HCT116 (cell line): ENCODE measurements around the gene TIAM1. TPM values are rescaled to one million over a fixed set of nuclear protein-coding genes. Genes with fewer than 3 reads are reported as not detected.

ENCODE experiments used
- ATAC-seq: fragments of 200-7000 bp; cut with Tn5 transposase; 2 replicates; pipeline ENCODE4 v1.9.1; 2020; ENCODE audit warnings: mild to moderate bottlenecking, moderate library complexity
- BruUV-seq: library from RNA; stranded (reverse); fragments of 400-500 nt; replicated peaks from 2 replicates; lab custom pipeline; 2021; lab: Mats Ljungman, UMichigan
- CTCF ChIA-PET: fragments of 300-600 bp; sonication (Branson Sonifier 250); formaldehyde crosslinking; loops from one replicate; lab custom pipeline; 2021; ENCODE audit warnings: antibody characterized with exemption; lab: Charles Lee
- POLR2A ChIA-PET: fragments of 300-600, 350-600 bp; sonication (Branson Sonifier 250); formaldehyde crosslinking; loops from one replicate; lab custom pipeline; 2021; ENCODE audit warnings: antibody characterized with exemption; lab: Charles Lee
- RAD21 ChIA-PET, 2 experiments: fragments of 300-600 bp; sonication (Branson Sonifier 250); formaldehyde crosslinking; loops; one replicate each; lab custom pipeline; 2023; ENCODE audit warnings: low total read pairs in 2 of 2; ENCODE audit not compliant: uncharacterized antibody in 2 of 2, unreplicated experiment in 2 of 2, low non-redundant PET in 1 of 2; lab: Charles Lee
- DNase-seq: peaks from one replicate; pipeline ENCODE4 v3.0.0-alpha.2; 2010; ENCODE audit warnings: low read depth, low spot score
- H2AFZ ChIP-seq: fragments of 200-600 bp; shearing (Covaris generic), sonication (generic); 2 replicates; pipeline ENCODE4 v1.6.1; 2017; ENCODE audit warnings: low read depth, mixed run types, mixed read lengths, antibody characterized with exemption, low read length; ENCODE audit not compliant: poor library complexity, severe bottlenecking
- H3K27ac ChIP-seq: 2 replicates; pipeline ENCODE4 v1.5.1; 2012; ENCODE audit warnings: low read depth, low read length
- H3K27me3 ChIP-seq: fragments of 200-600 bp; sonication (generic); 2 replicates; pipeline ENCODE4 v1.6.1; 2016; ENCODE audit warnings: mixed run types, low read length, mixed read lengths; ENCODE audit not compliant: insufficient read depth
- H3K36me3 ChIP-seq, 2 experiments: fragments of 200-500 bp in 1 of 2; fragments of 200-600 bp in 1 of 2; sonication (Bioruptor generic) in 1 of 2; sonication (generic) in 1 of 2; 2 replicates each; pipeline versions ENCODE4 v1.5.1 to v1.6.1; 2014 to 2016; ENCODE audit warnings: low read length in 2 of 2, inconsistent platforms in 1 of 2, mixed read lengths in 1 of 2, mixed run types in 1 of 2; ENCODE audit not compliant: insufficient read depth in 2 of 2, control insufficient read depth in 1 of 2
- H3K4me1 ChIP-seq, 2 experiments: fragments of 200-600 bp in 1 of 2; sonication (generic) in 1 of 2; 2 replicates each; pipeline versions ENCODE4 v1.5.1 to v1.6.1; 2012 to 2017; ENCODE audit warnings: low read length in 2 of 2, inconsistent platforms in 1 of 2, mild to moderate bottlenecking in 1 of 2, mixed read lengths in 1 of 2, mixed run types in 1 of 2, moderate library complexity in 1 of 2; ENCODE audit not compliant: insufficient read depth in 2 of 2, control insufficient read depth in 1 of 2
- H3K4me2 ChIP-seq: fragments of 200-600 bp; sonication (generic); 2 replicates; pipeline ENCODE4 v1.6.1; 2017; ENCODE audit warnings: mixed run types, low read length, mixed read lengths
- H3K4me3 ChIP-seq, 2 experiments: fragments of 200-600 bp in 1 of 2; sonication (generic) in 1 of 2; replicated peaks in 1 of 2; 2 replicates each; pipeline ENCODE4 v1.5.1; 2011 to 2016; ENCODE audit warnings: low read length in 2 of 2, control low read depth in 1 of 2, low read depth in 1 of 2, mild to moderate bottlenecking in 1 of 2, mixed read lengths in 1 of 2, mixed run types in 1 of 2
- H3K79me2 ChIP-seq: fragments of 200-600 bp; sonication (generic); 2 replicates; pipeline ENCODE4 v1.6.1; 2017; ENCODE audit warnings: mild to moderate bottlenecking, mixed run types, low read length, moderate library complexity, mixed read lengths; ENCODE audit not compliant: insufficient read depth
- H3K9ac ChIP-seq: fragments of 200-600 bp; sonication (generic); 2 replicates; pipeline ENCODE4 v1.6.1; 2016; ENCODE audit warnings: low read length, mixed read lengths
- H3K9me2 ChIP-seq: fragments of 200-600 bp; sonication (generic), shearing (Covaris generic); 2 replicates; pipeline ENCODE4 v1.6.1; 2017; ENCODE audit warnings: mixed run types, mild to moderate bottlenecking, moderate library complexity; ENCODE audit not compliant: insufficient read depth
- H3K9me3 ChIP-seq, 2 experiments: fragments of 200-500 bp in 1 of 2; fragments of 200-600 bp in 1 of 2; sonication (Bioruptor generic) in 1 of 2; sonication (generic) in 1 of 2; 2 replicates each; pipeline ENCODE4 v1.6.1; 2014 to 2017; ENCODE audit warnings: low read length in 2 of 2, mixed read lengths in 2 of 2, inconsistent platforms in 1 of 2, low read depth in 1 of 2, mild to moderate bottlenecking in 1 of 2, mixed run types in 1 of 2, moderate library complexity in 1 of 2; ENCODE audit not compliant: control insufficient read depth in 1 of 2, insufficient read depth in 1 of 2
- H4K20me1 ChIP-seq: fragments of 200-600 bp; sonication (generic), shearing (Covaris generic); 2 replicates; pipeline ENCODE4 v1.6.1; 2017; ENCODE audit warnings: mixed run types, mild to moderate bottlenecking, moderate library complexity; ENCODE audit not compliant: insufficient read depth
- CBX3 ChIP-seq: IDR thresholded peaks from 2 replicates; pipeline ENCODE4 v1.6.1; 2012; ENCODE audit warnings: low read depth
- CEBPB ChIP-seq: IDR thresholded peaks from 2 replicates; pipeline ENCODE4 v1.6.1; 2012; ENCODE audit warnings: low read depth
- EGR1 ChIP-seq: IDR thresholded peaks from 2 replicates; pipeline ENCODE4 v1.6.1; 2012; ENCODE audit warnings: low read depth
- ELF1 ChIP-seq: IDR thresholded peaks from 2 replicates; pipeline ENCODE4 v1.6.1; 2012; ENCODE audit warnings: low read depth, borderline replicate concordance
- EZH2phosphoT487 ChIP-seq: fragments of 200-600 bp; IDR thresholded peaks from 2 replicates; pipeline ENCODE4 v1.6.1; 2018; ENCODE audit warnings: antibody characterized with exemption, borderline replicate concordance
- RAD21 ChIP-seq: IDR thresholded peaks from 2 replicates; pipeline ENCODE4 v1.6.1; 2012; ENCODE audit warnings: low read depth, mild to moderate bottlenecking
- SIN3A ChIP-seq: IDR thresholded peaks from 2 replicates; pipeline ENCODE4 v1.6.1; 2012; ENCODE audit warnings: low read depth
- SP1 ChIP-seq: IDR thresholded peaks from 2 replicates; pipeline ENCODE4 v1.6.1; 2012; ENCODE audit warnings: low read depth
- intact Hi-C: fragments of 100-400 bp; cut with micrococcal nuclease; formaldehyde crosslinking; loops from 2 replicates; pipeline ENCODE4 v1.10.0; 2022
- total RNA-seq: library from RNA; stranded (reverse); gene quantifications from one replicate; pipeline ENCODE4 v1.2.1, GENCODE V29; 2021; ENCODE audit not compliant: unreplicated experiment
- TF ChIP-seq, protein P1 (sequence below): IDR thresholded peaks from 2 replicates; pipeline ENCODE4 v1.6.1; 2012
- TF ChIP-seq, protein P2 (sequence below), 3 experiments: fragments of 200-600 bp in 1 of 3; sonication (generic) in 1 of 3; IDR thresholded peaks in 2 of 3; conservative IDR thresholded peaks in 1 of 3; 2 replicates each; pipeline ENCODE4 v1.5.1; 2012 to 2017; ENCODE audit warnings: low read depth in 2 of 3, low read length in 2 of 3, antibody characterized with exemption in 1 of 3, borderline replicate concordance in 1 of 3, control low read depth in 1 of 3, mild to moderate bottlenecking in 1 of 3, mixed read lengths in 1 of 3, mixed run types in 1 of 3, moderate library complexity in 1 of 3; ENCODE audit not compliant: insufficient read depth in 1 of 3

Gene TIAM1
- total RNA-seq, 1 experiment from 2014 or later = 47.8 TPM

DNA sequence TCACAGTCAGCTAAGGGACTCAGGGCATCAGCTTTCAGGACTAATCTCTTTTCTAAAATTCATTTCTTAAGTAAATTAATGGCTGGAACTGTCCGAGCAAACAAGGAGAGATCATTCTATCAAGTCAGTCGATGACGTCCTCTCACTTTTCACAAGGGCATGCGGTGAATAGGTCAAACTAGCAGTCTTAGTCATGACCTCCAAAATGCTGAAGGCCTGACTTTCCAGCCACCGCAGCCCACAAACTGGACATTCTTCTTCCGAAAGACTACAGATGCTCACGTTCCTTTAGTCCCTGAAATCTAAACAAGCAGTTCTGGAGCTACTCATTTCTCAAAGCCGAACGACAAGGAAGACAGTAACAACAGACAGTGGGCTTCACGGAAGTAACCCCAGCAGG lies 127.9 kb downstream of the TIAM1 start:
- Histone ChIP-seq H3K36me3 (no peaks in the 10 kb centered on the region; a peak in 1 of 4 replicates), H3K79me2 (no peaks in the 10 kb centered on the region), H3K4me3 (no peak overlapping the region), H2AFZ (no peak overlapping the region), H3K9ac (no peak overlapping the region), H4K20me1 (no peaks in the 10 kb centered on the region), H3K9me3 (no peaks in the 10 kb centered on the region), H3K27ac (no peak overlapping the region), H3K27me3 (no peaks in the 10 kb centered on the region), H3K9me2 (no peaks in the 10 kb centered on the region), H3K4me1 (peaks cover 19 to 25% of the 10 kb centered on the region in 2 experiments), H3K4me2 (no peak overlapping the region)
- BruUV-seq = no TSS peak
- RAD21 ChIA-PET = no interaction called here
- intact Hi-C loops = no loop called here
- TF ChIP-seq EZH2phosphoT487 (no peak), CEBPB (no peak), ELF1 (no peak), SIN3A (no peak), CBX3 (no peak), SP1 (no peak)
- TF ChIP-seq, protein P1, sequence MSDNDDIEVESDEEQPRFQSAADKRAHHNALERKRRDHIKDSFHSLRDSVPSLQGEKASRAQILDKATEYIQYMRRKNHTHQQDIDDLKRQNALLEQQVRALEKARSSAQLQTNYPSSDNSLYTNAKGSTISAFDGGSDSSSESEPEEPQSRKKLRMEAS = no peak
- TF ChIP-seq, protein P2, sequence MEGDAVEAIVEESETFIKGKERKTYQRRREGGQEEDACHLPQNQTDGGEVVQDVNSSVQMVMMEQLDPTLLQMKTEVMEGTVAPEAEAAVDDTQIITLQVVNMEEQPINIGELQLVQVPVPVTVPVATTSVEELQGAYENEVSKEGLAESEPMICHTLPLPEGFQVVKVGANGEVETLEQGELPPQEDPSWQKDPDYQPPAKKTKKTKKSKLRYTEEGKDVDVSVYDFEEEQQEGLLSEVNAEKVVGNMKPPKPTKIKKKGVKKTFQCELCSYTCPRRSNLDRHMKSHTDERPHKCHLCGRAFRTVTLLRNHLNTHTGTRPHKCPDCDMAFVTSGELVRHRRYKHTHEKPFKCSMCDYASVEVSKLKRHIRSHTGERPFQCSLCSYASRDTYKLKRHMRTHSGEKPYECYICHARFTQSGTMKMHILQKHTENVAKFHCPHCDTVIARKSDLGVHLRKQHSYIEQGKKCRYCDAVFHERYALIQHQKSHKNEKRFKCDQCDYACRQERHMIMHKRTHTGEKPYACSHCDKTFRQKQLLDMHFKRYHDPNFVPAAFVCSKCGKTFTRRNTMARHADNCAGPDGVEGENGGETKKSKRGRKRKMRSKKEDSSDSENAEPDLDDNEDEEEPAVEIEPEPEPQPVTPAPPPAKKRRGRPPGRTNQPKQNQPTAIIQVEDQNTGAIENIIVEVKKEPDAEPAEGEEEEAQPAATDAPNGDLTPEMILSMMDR (IDR thresholded peaks at IDR 0.05 in 2 of 3, conservative IDR thresholded peaks at IDR 0.05 in 1 of 3; ENCODE audit: borderline replicate concordance in 1 of 3, insufficient read depth in 1 of 3, low read depth in 2 of 3, low read length in 2 of 3) = no peak
- ATAC-seq = no peak
- POLR2A ChIA-PET = no interaction called here
- no peak for DNase-seq
- CTCF ChIA-PET = no interaction called here

DNA sequence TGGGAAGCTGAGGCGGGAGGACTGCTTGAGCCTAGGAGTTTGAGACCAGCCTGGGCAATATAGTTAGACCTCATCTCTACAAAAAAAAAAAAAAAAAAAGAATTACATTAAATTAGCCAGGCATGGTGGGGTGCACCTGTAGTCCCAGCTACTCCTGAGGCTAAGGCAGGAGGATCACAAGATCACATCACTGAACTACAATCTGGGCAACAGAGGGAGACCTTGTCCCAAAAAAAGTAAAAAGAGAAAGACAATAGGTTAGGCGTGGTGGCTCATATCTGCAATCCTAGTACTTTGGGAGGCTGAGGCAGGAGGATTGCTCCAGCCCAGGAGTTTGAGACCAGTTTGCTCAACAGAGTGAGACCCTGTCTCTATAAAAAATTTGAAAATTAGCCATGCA lies 130.3 kb downstream of the TIAM1 start:
- CTCF ChIA-PET = interaction anchor here (1.1 kb wide), 1 partner anchor 367 kb away, joined by 3 read pairs; no protein-coding TSS in a partner anchor

More for the DNA sequence above, 130.3 kb downstream of the TIAM1 start:
- Histone ChIP-seq H3K36me3 (peaks cover 0 to 2% of the 10 kb centered on the region in 2 experiments; a peak in 2 of 4 replicates), H3K4me3 (no peak overlapping the region), H3K9me2 (no peaks in the 10 kb centered on the region), H3K79me2 (no peaks in the 10 kb centered on the region), H3K27me3 (no peaks in the 10 kb centered on the region), H4K20me1 (no peaks in the 10 kb centered on the region), H3K9ac (no peak overlapping the region), H3K9me3 (no peaks in the 10 kb centered on the region), H3K4me1 (peaks cover 2 to 5% of the 10 kb centered on the region in 2 experiments; a peak in 3 of 4 replicates), H2AFZ (no peak overlapping the region), H3K4me2 (no peak overlapping the region), H3K27ac (no peak overlapping the region)
- no peak for DNase-seq
- BruUV-seq = no TSS peak
- intact Hi-C loops = no loop called here
- peak; percentile 69 for ATAC-seq
- POLR2A ChIA-PET = no interaction called here
- RAD21 ChIA-PET = no interaction called here
- TF ChIP-seq SP1 (no peak), RAD21 (peak; percentile 55; the same call in 1 of the 2 replicates), EGR1 (no peak), SIN3A (no peak)
- TF ChIP-seq, protein P2 (IDR thresholded peaks at IDR 0.05 in 2 of 3, conservative IDR thresholded peaks at IDR 0.05 in 1 of 3; ENCODE audit: borderline replicate concordance in 1 of 3, insufficient read depth in 1 of 3, low read depth in 2 of 3, low read length in 2 of 3) = peak in 2 of 3 experiments; percentile 17 to 20; a peak in 3 of 6 replicates
